Stimulated activated CD8-positive, alpha-beta memory T cell treated with anti-CD3 and anti-CD28 coated beads, Interleukin-15, amount 100 ng/mL, for 4 hours (primary cell): ENCODE measurements around the gene CD44.
A peak's percentile ranks its signal among the peaks of the same experiment; 100 is the strongest.
"Not testable (repeated sequence)": the region's sequence is repeated elsewhere in the genome, so short reads cannot be mapped to it uniquely, and the experiment has no call there.

ENCODE experiments used
- DNase-seq, 2 donors: peaks; one replicate each; pipeline ENCODE4 v3.0.0-alpha.2; 2020; ENCODE audit warnings: low read depth in 2 of 2

CD44 gene

DNA sequence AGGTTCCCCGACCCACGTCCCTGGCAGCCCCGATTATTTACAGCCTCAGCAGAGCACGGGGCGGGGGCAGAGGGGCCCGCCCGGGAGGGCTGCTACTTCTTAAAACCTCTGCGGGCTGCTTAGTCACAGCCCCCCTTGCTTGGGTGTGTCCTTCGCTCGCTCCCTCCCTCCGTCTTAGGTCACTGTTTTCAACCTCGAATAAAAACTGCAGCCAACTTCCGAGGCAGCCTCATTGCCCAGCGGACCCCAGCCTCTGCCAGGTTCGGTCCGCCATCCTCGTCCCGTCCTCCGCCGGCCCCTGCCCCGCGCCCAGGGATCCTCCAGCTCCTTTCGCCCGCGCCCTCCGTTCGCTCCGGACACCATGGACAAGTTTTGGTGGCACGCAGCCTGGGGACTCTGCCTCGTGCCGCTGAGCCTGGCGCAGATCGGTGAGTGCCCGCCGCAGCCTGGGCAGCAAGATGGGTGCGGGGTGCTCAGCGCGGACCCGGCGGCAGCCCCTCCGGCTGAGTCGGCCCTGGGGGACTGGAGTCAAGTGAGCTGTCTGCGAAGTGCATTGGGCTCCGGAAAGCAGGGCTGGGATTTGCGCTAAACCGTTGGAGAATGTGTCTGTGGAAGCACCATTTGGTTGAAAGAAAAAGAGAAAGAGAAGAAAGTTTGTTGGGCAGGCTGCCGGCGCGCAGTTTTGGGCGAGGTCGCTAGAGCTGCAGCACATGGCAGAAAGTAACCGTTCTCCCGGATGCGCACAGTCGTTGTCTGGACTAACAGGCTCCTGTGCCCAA lies at the start of gene CD44:
CD44 (plus strand) TSS at position 229 of the 779 bp plus-strand sequence; CDS start at position 362, 133 bp downstream.
- peak; percentile 73 to 80 for DNase-seq

DNA sequence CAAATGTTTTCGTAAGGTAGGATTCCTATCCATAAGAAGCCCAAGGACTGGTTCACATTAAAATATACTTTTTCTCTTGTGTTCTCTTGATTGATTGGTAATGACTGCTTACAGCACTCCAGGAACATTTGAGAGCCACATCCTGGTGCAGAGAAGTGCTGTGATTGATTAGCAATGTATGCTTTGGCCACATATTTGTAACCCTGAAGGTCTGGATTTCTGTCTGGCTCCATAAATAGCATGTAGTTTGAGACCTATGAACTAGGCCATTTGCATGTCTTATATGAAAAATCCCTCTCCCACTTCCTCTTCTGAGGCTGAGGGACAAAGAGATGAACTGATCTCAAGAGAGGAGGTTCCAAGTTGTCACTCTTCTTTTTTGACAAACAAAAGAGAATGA lies 49.3 kb upstream of the CD44 start:
- no peak for DNase-seq

DNA sequence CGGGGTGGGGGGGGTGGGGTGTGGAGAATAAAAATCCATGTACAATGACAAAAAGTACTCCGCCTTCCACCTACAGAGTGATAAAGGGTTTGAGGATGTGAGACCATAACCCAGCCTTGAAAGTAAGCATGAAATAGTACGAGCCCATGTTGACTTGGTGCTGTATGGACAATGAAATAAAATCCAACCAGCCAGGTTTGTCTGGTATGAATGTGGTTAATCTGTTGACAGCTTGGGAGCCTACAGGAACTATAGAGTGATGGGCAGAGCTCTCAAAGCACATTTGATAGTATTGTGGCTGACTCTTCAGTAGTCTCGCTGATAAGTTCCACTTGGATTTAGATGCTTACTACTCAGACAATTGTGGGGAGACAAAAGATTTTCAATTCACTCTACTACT lies 48.8 kb upstream of the CD44 start:
- DNase-seq: no peak

DNA sequence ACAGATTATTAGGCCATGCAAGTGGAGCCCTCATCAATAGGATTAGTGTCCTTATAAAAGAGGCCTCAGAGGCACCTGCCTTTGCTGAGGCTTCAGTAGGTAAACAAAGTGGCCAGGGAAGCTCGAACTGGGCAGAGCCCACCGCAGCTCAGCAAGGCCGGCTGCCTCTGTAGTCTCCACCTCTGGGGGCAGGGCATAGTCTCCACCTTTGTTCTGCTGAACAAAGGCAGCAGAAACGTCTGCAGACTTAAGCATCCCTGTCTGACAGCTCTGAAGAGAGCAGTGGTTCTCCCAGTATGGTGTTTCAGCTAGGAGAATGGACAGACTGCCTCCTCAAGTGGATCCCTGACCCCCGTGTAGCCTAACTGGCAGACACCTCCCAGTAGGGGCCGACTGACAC lies 48.0 kb upstream of the CD44 start:
- not testable (repeated sequence) for DNase-seq

DNA sequence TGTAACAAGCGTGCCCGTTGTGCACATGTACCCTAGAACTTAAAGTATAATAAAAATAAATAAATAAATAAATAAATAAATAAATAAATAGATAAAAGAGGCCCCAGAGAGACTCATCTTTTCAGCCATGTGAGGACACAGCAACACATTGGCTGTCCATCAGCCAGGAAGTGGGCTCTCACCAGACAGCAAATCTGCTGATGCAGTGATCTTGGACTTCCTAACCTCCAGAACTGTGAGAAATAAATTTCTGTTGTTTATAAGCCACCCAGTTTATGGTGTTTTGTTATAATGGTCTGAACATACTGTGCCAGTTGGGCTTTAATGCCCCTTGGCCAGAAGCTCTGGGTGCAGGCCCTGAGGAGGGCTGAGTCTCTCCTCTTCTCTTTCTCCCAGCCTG lies 42.2 kb upstream of the CD44 start:
- DNase-seq: no peak

DNA sequence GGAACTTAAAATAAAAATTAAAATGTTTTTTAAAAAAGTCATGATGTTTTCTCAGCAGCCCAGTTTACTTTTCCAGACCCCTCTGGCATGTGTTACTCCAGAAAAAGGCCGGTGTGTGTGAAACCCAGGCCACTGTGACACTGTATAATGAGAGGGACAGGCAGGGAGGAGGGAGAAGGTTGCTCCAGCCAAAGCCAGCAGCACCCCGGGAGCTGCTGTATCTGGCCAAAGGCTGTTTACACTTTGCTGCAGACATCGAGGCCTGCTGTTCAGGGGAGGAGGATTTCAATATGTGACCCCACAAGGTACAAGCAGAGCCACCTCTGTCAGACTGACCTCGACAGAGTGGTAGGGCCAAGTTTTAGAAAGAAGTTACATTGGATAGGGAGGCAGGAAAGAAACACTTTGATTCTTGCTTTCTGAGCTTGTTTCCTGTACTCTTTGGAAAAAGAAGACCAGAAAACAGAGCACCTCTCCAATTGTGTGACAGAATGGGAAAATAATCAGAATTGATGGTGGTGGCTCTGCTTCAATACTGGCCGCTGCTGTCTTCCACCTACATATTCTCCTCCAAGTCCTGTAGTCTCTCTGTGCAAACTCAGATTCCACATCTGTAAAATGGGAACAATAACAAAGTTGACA lies 41.0 kb upstream of the CD44 start:
- no peak for DNase-seq

DNA sequence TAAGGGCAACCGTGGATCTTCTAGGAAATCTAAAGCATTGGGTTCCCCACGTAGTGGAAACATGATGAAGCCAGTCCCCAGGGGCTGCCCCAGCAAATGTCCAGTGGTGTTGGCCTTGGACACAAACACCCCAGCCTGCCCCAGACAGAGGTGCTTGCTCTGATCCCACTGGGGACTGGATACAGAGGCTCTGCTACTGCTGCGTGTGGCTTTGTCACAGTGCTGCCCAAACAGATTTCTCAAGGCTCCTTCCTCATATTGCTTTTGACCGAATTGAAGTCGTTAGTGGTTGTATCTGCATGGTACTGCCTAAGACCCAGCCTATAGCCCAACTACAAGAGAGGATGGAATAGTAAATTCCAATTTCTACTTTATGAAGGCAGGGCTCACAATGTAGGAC lies 40.1 kb upstream of the CD44 start:
- no peak for DNase-seq

DNA sequence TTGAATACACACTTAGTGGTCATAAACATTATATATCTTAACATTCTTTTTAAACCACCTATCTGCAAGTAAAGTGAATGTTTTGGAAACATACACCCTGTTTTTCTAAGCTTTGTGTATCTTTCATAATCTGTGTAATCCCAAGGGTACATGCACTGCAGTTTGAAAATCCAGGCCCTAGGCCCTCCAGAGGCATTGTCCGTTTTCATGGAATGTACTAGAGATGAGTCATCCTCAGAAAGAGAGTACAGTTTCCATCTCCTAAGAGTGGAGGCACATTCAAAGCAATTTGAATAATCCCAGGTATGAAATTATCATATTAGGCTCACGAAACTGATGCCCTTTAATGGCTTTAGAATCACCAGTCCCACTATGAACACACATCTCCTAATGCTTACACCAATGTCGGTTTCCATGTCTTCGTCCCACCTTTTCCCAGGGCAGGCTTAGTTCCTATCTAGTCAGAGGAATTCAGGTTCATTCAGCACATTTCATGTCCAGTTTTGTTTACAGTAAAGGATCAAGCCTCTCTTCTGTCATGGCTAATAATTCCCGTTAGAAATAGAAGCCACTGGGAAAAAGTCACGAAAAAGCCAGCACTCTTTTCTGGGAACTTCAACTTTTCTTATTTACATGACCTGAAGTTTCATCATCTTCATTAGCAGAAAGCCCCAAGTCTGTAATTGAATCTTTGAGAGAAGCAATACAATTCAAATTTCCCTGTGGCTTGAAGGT lies 39.5 kb upstream of the CD44 start:
- DNase-seq: no peak

DNA sequence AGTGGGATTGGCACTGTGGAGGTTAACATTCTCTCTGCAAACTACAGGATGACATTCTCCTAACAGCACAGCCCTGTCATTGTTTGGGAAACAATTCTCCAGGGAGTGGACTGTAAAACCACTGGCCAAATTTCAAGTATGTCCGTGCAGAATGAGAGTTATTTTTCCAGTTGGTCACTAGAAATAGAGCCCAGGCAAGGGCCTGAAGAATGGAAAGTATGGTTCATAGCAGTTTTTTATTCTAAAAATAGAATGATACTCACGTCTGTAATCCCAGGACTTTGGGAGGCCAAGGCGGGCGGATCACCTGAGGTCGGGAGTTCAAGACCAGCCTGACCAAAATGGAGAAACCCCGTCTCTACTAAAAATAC lies 39.0 kb upstream of the CD44 start:
- no peak for DNase-seq

DNA sequence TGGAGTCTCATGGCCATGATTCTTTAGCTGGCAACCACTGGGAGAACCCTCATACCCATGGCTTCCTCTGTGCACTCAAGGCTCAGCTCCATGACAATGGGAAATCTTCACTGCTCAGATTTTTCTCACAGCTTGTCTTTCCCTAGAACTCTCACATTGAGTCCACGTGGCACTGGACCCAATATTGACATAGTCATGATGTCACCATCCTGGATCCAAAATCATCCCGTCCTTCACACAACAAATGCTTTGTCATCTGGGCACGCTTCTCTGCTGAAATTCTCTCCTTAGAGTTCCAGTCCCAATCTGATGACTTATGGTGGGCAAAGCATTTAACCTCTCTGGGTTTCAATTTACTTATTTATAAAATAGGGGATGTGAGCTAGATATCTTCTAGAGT lies 37.7 kb upstream of the CD44 start:
- no peak for DNase-seq

DNA sequence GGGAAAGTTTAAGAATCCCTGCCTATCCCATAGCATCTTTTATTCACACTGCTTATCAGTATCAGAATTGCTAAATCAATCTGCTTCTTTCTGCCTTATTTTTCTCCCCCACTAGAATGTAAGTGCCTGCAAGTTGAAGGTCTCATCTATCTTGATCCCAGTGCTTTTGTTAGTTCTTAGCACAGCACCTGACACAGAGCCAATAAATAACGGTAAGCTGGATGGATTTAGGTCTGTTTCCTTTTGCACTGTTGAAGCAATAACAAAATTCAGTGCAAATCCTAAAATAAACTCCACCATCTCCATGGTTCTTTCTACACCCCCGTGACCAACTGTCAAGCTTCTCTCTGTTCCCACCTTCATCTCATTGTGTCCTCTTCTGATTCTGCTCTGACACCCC lies 36.7 kb upstream of the CD44 start:
- no peak for DNase-seq

DNA sequence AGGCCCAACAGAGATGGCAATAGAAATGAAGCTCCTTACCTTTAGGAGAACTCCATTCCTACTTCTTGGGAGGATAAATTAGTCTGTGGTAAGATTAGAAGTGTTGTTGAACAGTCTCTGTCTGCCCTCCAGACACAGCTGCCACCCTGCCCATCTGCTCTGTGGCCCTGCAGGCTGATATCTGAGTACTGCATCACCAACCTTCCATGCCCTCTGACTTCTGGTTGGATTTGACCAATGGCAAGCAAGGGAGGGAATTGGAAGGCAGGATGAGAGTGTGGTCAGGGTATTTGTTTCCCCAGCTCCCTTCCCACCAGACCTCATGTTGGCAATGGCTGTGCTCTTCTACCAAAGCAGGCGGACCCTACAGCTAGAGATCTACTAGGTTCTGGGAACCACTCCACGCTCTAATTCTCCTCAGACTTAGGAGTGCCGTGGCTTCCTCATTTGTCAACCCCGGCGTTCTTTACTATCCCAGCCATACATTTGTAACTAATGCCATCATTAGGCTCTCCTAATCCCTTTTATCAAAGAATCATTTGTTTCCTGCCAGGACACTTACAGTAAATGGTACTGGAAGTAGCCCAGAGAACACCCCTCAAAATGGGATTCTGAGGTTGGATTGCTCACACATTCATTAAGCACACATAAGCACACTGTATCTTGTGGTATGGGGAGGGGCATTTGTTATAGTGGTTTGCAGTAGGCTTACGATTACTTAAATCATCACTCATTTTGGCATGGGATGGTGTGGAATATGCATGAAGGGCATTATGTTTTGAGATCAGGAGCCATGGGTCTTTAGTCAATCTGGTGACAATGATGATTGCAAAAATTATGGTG lies 35.4 kb upstream of the CD44 start:
- DNase-seq: no peak

DNA sequence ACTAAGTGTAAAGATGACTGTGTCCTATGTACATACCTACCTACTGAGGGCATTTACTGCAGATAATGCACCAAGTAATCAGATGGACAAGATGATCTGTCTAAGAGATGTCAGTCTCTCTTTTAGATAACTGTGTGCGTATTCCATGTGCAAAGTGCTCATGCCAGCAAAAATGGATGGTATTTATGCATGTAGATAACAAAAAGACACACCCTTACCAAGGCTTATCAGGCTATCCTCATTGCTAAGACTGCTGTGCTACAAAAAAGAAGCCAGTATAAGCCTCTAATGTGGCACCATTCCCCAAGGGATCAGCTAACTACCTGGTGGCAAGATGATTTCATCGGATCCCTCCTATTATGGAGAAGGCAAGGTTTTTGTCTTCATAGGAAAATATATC lies 34.3 kb upstream of the CD44 start:
- DNase-seq: no peak

DNA sequence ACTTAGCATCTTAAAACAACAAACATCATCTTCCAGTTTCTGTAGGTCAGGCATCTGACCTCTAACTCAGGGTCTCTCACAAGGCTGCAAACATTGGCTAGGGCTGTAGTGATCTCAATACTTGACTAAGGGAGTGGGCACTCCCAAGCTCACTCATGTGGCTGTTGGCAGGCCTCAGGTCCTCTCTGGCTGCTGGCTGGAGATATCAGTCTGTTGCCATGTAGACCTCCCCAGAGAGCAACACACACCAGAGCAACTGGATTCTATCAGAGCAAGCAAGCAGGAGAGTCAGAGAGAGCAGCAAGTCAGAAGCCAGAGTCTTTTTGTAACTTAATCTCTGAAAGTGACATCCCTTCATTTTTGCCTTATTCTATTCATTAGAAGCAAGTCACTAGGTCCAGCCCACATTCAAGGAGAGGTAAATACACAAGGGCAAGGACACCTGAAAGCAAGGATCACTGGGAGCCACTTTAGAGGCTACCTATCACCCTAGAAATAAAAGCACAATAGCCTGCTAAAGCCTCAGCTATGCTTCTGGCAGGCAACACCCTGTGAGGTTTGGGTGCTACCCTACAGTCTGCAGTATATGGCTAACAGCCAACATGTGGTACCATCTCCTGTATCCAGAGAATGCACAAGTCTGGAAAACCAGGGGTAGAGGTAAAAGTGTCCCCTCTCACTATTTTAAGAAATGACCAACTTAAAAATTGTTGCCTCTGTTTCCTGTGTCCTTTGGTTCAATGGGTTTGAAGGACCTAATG lies 33.5 kb upstream of the CD44 start:
- no peak for DNase-seq

DNA sequence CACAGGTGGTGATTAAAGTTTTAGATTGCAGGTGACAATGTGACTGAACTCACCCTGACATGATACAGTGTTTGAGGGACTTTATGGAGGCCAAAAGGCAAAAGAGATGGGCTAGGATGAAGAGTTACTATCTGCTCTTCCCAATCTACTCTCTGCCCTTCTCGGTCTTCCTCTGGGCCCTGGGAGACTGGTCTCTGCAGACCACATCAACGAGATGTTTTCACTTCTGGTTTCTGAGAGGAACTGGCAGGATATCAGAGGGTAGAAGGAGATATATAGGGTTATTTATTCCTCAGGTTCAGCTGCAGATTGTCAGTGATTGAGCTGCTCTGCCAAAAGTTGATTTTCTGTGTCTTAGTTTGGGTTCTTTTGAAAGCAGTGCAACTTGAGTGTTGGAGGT lies 32.4 kb upstream of the CD44 start:
- DNase-seq: no peak

DNA sequence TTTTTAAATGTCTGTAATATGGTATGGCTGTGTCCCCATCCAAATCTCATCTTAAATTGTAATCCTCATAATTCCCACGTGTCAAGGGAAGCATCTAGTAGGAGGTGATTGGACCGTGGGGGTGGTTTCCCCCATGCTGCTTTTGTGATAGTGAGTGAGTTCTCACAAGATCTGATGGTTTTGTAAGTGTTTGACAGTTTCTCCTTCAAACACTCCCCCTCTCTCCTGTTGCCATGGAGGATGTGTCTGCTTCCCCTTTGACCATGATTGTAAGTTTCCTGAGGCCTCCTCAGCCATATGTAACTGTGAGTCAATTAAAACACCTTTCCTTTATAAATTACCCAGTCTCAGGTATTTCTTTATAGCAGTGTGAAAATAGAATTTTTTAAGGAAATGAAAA lies 31.1 kb upstream of the CD44 start:
- no peak for DNase-seq

DNA sequence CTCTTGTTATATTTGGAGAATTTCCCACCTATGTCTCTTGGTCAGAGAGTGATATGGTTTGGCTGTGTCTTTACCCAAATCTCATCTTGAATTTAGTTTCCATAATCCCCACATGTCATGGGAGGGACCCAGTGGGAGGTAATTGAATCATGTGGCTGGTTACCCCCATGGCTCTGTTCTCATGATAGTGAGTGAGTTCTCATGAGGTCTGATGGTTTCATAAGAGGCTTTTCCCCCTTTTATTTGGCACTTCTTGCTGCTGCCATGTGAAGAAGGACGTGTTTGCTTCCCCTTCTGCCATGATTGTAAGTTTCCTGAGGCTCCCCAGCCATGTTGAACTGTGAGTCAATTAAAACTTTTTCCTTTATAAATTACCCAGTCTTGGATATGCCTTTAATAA lies 30.6 kb upstream of the CD44 start:
- DNase-seq: not testable (repeated sequence)

DNA sequence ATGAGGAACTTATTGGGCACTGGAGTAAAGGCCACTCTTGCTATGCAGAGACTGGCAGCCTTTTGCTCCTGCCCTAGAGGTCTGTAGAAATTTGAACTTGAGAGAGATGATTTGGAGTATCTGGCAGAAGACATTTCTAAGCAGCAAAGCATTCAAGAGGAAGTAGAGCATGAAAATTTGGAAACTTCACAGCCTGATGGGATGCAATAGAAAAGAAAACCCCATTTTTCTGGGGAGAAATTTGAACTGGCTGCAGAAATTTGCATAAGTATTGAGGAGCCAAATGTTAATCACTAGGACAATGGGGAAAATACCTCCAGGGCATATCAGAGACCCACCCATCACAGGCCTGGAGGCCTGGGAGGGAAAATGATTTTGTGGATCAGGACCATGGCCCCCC lies 29.9 kb upstream of the CD44 start:
- no peak for DNase-seq

DNA sequence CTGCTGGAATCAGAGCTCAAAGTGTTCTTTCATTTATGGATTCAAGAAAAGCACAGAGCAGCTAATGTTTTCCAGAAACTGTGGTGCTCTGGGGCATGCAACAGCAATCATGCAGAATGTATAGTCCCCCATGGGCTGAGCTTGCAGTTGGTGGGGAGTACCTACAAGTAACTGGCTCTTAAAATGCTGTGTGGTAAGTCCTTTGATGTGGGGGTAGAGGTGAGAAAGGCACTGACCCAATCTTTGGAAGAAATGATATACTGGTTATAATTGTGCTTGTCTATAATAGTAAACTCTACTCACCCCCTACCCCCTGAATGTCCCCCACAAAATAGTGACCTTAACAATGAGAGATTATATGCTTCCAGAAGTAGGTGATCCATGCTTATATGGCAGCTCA lies 29.1 kb upstream of the CD44 start:
- no peak for DNase-seq

DNA sequence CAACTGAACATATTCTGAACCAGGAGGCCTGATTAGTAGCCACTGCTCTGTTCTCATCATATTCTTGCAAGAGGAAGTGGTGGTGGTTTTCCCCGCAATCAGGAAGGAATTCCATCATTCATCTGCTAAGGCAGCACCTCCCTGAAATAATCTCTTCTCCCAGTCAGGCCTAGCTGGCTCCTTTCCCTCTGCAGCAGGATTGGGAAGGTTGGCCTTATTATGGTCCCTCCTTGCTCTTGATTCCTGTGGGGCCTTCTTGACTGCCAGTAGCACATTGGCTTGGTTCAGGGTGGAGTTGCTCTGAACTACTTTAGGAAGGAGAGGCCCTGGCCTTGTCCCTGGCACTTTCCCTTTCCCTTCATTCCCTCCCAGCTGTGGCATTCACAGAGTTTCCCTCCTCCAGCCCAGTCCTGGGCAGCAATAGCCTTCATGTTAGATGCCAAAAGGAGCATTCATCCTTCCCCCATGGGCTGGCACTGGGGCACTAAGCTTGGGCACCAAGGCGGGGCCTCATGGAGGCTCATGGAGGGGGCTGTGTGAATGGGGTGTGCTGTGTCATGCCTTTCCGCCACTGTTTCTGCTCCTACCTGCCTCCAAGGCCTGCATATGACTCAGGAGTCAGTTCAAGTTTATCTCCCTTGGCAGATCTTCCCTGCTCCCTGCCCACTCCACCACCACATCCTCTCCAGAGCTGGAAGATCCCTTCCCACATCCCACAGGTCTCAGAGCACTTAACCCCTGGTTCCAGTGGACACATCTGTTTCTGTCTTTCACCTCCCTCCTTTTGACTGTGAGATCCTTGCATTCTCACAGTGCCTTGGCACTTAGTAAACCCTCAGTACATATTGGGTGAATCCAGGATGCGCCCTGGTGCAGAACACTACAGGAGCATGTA lies 27.6 kb upstream of the CD44 start:
- DNase-seq: no peak
